GM21360 (cell line): ENCODE data around the gene NGEF.

Experiments used
- ATAC-seq: cut with Tn5 transposase; IDR thresholded peaks from one replicate; pipeline ENCODE4 v1.9.1; 2021; ENCODE audit warnings: mild to moderate bottlenecking, moderate library complexity; ENCODE audit not compliant: unreplicated experiment

NGEF gene

GRCh38 chr2:232974396-232974795 is 38.7 kb downstream of the NGEF start:
- no peak for ATAC-seq

GRCh38 chr2:232973796-232974195 is 39.3 kb downstream of the NGEF start:
- no peak for ATAC-seq

GRCh38 chr2:232973011-232973735 is 39.9 kb downstream of the NGEF start:
- ATAC-seq, result no peak

- ATAC-seq, result no peak
Observed at GRCh38 chr2:232971744-232972143, 41.3 kb downstream of the NGEF start.

- no peak for ATAC-seq
Observed at GRCh38 chr2:232970051-232970450, 43.0 kb downstream of the NGEF start.

GRCh38 chr2:232967474-232967873 is 45.6 kb downstream of the NGEF start:
- ATAC-seq, result no peak

- no peak for ATAC-seq
Observed at GRCh38 chr2:232966122-232966521, 46.9 kb downstream of the NGEF start.

- ATAC-seq, result no peak
Observed at GRCh38 chr2:232963913-232964312, 49.1 kb downstream of the NGEF start.

GRCh38 chr2:232960862-232961261 is 52.2 kb downstream of the NGEF start:
- no peak for ATAC-seq

- ATAC-seq, result no peak
Observed at GRCh38 chr2:232959139-232959538, 53.9 kb downstream of the NGEF start.

GRCh38 chr2:232957657-232958090 is 55.4 kb downstream of the NGEF start:
- ATAC-seq, result no peak

- no peak for ATAC-seq
Observed at GRCh38 chr2:232955856-232956255, 57.2 kb downstream of the NGEF start.

GRCh38 chr2:232954691-232955090 is 58.4 kb downstream of the NGEF start:
- no peak for ATAC-seq

- no peak for ATAC-seq
Observed at GRCh38 chr2:232951891-232952290, 61.2 kb downstream of the NGEF start.

GRCh38 chr2:232951181-232951580 is 61.9 kb downstream of the NGEF start:
- no peak for ATAC-seq

GRCh38 chr2:232950751-232951150 is 62.3 kb downstream of the NGEF start:
- ATAC-seq, result no peak

GRCh38 chr2:232949016-232949415 is 64.0 kb downstream of the NGEF start:
- no peak for ATAC-seq

GRCh38 chr2:232942831-232943230 is 70.2 kb downstream of the NGEF start:
- no peak for ATAC-seq

- ATAC-seq, result no peak
Observed at GRCh38 chr2:232941912-232942594, 71.0 kb downstream of the NGEF start.

GRCh38 chr2:232941400-232941799 is 71.7 kb downstream of the NGEF start:
- ATAC-seq, result no peak

- no peak for ATAC-seq
Observed at GRCh38 chr2:232940724-232941123, 72.3 kb downstream of the NGEF start.

GRCh38 chr2:232937278-232937906 is 75.7 kb downstream of the NGEF start:
- no peak for ATAC-seq
